ENCODE data around the gene APOA4. TPM values are rescaled to one million over a fixed set of nuclear protein-coding genes. Genes with fewer than 3 reads are reported as not detected.

APOA4 gene
- total RNA-seq, 1 donor from 2014 or later, result 0.56 TPM

- Mint-ChIP-seq H3K27me3 (ENCODE audit: insufficient read depth, low read depth) (peaks cover 2% of the 10 kb centered on the region), H3K36me3 (no peaks in the 10 kb centered on the region), H3K9me3 (peaks cover under 1% of the 10 kb centered on the region), H3K4me3 (no peak overlapping the region), H3K27ac (no peak overlapping the region), H3K4me1 (peaks cover 10% of the 10 kb centered on the region)
- H3K9me3 ChIP-seq (ENCODE audit: low read depth), result no peaks in the 10 kb centered on the region
- no peak for DNase-seq (ENCODE audit: low spot score)
- no peak overlapping the region for H3K4me2 ChIP-seq
- H3K4me3 ChIP-seq, result no peak overlapping the region
- TF ChIP-seq EZH2phosphoT487 (IDR thresholded peaks at IDR 0.05) (no peak), EZH2 (IDR thresholded peaks at IDR 0.05) (no peak)
- no peak overlapping the region for H3K9ac ChIP-seq
- no peaks in the 10 kb centered on the region for H3K36me3 ChIP-seq
- no peak overlapping the region for H2AFZ ChIP-seq (replicated peaks)
- H4K20me1 ChIP-seq (ENCODE audit: low read depth), result no peaks in the 10 kb centered on the region
- H3K4me1 ChIP-seq, result peaks cover 15% of the 10 kb centered on the region
- H3F3A ChIP-seq (ENCODE audit: low read depth), result no peaks in the 10 kb centered on the region
- no peaks in the 10 kb centered on the region for H3K79me2 ChIP-seq (ENCODE audit: low read depth)
- no peak overlapping the region for H3K27ac ChIP-seq
- H3K27me3 ChIP-seq, result no peaks in the 10 kb centered on the region
These were observed 3.8 kb upstream of the APOA4 start for GRCh38 chr11:116826751-116827431.

GRCh38 chr11:116825854-116826750 is 3.0 kb upstream of the APOA4 start:
- H3K9me3 ChIP-seq (ENCODE audit: low read depth), result no peaks in the 10 kb centered on the region
- no peaks in the 10 kb centered on the region for H3K36me3 ChIP-seq
- H3K9ac ChIP-seq, result no peak overlapping the region
- no peaks in the 10 kb centered on the region for H3F3A ChIP-seq (ENCODE audit: low read depth)
- Mint-ChIP-seq H3K4me1 (peaks cover 10% of the 10 kb centered on the region), H3K9me3 (no peaks in the 10 kb centered on the region), H3K27me3 (ENCODE audit: insufficient read depth, low read depth) (peaks cover 2% of the 10 kb centered on the region), H3K27ac (no peak overlapping the region), H3K4me3 (no peak overlapping the region), H3K36me3 (no peaks in the 10 kb centered on the region)
- H4K20me1 ChIP-seq (ENCODE audit: low read depth), result no peaks in the 10 kb centered on the region
- TF ChIP-seq EZH2phosphoT487 (IDR thresholded peaks at IDR 0.05), result no peak
- no peak for TF ChIP-seq CTCF (IDR thresholded peaks at IDR 0.05)
- TF ChIP-seq EZH2 (IDR thresholded peaks at IDR 0.05), result no peak
- no peak overlapping the region for H2AFZ ChIP-seq (replicated peaks)
- H3K27ac ChIP-seq, result no peak overlapping the region
- H3K4me1 ChIP-seq, result peaks cover 15% of the 10 kb centered on the region
- no peak overlapping the region for H3K4me3 ChIP-seq
- no peak for DNase-seq (ENCODE audit: low spot score)
- no peaks in the 10 kb centered on the region for H3K79me2 ChIP-seq (ENCODE audit: low read depth)
- H3K27me3 ChIP-seq, result no peaks in the 10 kb centered on the region
- no peak overlapping the region for H3K4me2 ChIP-seq

- no peaks in the 10 kb centered on the region for H3K9me3 Mint-ChIP-seq
- Histone ChIP-seq H3K36me3 (no peaks in the 10 kb centered on the region), H3K4me1 (peaks cover 15% of the 10 kb centered on the region), H4K20me1 (ENCODE audit: low read depth) (no peaks in the 10 kb centered on the region), H3K9ac (no peak overlapping the region), H3F3A (ENCODE audit: low read depth) (no peaks in the 10 kb centered on the region), H3K4me3 (no peak overlapping the region), H3K79me2 (ENCODE audit: low read depth) (no peaks in the 10 kb centered on the region), H3K27me3 (no peaks in the 10 kb centered on the region), H3K4me2 (no peak overlapping the region), H2AFZ (replicated peaks) (no peak overlapping the region), H3K9me3 (ENCODE audit: low read depth) (no peaks in the 10 kb centered on the region), H3K27ac (no peak overlapping the region)
- H3K27me3 Mint-ChIP-seq (ENCODE audit: insufficient read depth, low read depth), result peaks cover 2% of the 10 kb centered on the region
- no peak for DNase-seq (ENCODE audit: low spot score)
- no peaks in the 10 kb centered on the region for H3K36me3 Mint-ChIP-seq
- H3K4me3 Mint-ChIP-seq, result no peak overlapping the region
- H3K4me1 Mint-ChIP-seq, result peaks cover 10% of the 10 kb centered on the region
- TF ChIP-seq CTCF (IDR thresholded peaks at IDR 0.05), result no peak
- TF ChIP-seq EZH2phosphoT487 (IDR thresholded peaks at IDR 0.05), result no peak
- no peak for TF ChIP-seq EZH2 (IDR thresholded peaks at IDR 0.05)
- H3K27ac Mint-ChIP-seq, result no peak overlapping the region
These were observed 2.3 kb upstream of the APOA4 start for GRCh38 chr11:116825434-116825833.
